ENCODE results near the gene ZNF213.

The ZNF213 gene

DNA sequence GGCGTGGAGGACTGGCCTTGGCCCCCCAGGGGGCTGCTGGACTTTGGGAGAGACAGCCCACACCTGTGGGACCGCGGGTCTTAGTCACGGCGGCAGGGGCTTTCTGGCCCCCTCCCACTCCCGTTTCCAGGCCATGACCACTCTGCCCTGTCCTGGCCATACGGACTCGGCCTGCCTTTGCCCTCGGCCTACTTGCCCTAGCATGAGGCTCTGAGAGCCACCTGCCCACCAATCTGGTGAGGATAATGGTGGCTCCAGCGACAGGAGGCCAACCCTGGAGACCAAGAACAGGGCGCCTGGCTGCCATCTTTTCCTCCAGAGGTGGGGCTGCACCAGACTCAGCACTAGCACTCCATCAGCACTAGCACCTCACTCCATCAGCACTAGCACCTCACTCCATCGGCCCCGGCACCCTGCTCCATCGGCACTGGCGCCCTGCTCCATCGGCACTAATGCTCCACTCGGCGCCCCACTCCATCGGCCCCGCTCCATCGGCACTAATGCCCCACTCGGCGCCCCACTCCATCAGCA lies 7.0 kb downstream of the ZNF213 start:
- no peak overlapping the region for H3K4me3 ChIP-seq (ENCODE audit: low read depth, low read length)
- DNase-seq (ENCODE audit: low read depth), result no peak
- TF ChIP-seq CTCF (IDR thresholded peaks at IDR 0.05; ENCODE audit: low read depth, low read length, missing control alignments), result no peak

DNA sequence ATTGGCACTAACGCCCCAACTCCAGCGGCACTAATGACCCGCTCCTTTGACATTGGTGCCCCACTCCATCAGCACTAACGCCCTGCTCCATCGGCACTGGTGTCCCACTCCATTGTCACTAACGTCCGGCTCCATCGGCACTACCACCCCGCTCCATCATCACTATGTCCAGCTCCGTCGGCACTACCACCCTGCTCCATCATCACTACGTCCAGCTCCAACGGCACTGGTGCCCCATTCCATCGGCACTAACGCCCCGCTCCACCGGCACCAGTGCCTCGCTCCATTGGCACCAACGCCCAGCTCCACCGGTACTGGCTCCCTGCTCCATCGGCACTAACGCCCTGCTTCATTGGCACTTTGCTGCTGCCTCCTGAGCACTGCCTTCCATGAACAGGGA lies 7.5 kb downstream of the ZNF213 start:
- no peak for TF ChIP-seq CTCF (IDR thresholded peaks at IDR 0.05; ENCODE audit: low read depth, low read length, missing control alignments)
- H3K4me3 ChIP-seq (ENCODE audit: low read depth, low read length), result no peak overlapping the region
- no peak for DNase-seq (ENCODE audit: low read depth)

GRCh38 chr16:3142770-3143169 lies 7.9 kb downstream of the ZNF213 start:
- no peak for TF ChIP-seq CTCF (IDR thresholded peaks at IDR 0.05; ENCODE audit: low read depth, low read length, missing control alignments)
- H3K4me3 ChIP-seq (ENCODE audit: low read depth, low read length), result no peak overlapping the region
- no peak for DNase-seq (ENCODE audit: low read depth)

- DNase-seq (ENCODE audit: low read depth), result no peak
- no peak overlapping the region for H3K4me3 ChIP-seq (ENCODE audit: low read depth, low read length)
- TF ChIP-seq CTCF (IDR thresholded peaks at IDR 0.05; ENCODE audit: low read depth, low read length, missing control alignments), result no peak
These were observed 8.4 kb downstream of the ZNF213 start for GRCh38 chr16:3143189-3143588.

DNA sequence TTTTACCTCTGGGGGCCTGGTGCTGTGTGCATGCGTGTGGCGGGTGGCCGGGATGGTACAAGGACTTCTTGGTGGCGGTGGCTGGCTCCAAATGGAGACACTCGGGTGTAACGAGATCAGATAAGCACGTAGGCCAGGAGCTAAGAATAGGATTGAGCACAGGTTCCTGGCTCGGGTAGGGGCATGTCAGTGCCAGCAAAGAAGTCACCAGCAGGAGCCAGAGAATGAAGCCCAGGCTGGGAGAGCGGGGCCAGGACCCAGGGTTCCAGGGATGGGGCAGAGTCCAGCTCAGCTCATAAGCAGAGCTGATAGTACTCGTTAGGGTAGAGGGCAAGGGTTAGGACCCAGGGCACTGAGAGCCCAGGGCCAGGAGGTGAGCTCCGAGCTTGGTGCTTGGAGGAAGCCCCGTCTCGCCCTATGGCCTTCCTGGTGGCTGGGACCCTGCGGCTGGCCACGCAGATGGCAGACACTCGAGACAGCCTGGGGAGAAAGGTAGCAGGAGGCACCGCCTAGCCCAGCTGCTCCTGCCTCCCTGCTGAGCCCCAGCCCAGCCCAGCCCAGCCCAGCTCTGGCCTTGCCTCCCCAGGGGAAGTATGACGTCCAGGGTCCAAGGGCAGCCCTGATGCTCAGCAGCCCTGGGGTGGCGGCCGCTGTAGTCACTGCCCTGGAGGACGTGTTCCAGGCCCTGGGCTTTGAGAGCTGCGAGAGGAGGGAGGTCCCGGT lies 8.9 kb downstream of the ZNF213 start:
- no peak overlapping the region for H3K4me3 ChIP-seq (ENCODE audit: low read depth, low read length)
- TF ChIP-seq CTCF (IDR thresholded peaks at IDR 0.05; ENCODE audit: low read depth, low read length, missing control alignments), result no peak
- no peak for DNase-seq (ENCODE audit: low read depth)

DNA sequence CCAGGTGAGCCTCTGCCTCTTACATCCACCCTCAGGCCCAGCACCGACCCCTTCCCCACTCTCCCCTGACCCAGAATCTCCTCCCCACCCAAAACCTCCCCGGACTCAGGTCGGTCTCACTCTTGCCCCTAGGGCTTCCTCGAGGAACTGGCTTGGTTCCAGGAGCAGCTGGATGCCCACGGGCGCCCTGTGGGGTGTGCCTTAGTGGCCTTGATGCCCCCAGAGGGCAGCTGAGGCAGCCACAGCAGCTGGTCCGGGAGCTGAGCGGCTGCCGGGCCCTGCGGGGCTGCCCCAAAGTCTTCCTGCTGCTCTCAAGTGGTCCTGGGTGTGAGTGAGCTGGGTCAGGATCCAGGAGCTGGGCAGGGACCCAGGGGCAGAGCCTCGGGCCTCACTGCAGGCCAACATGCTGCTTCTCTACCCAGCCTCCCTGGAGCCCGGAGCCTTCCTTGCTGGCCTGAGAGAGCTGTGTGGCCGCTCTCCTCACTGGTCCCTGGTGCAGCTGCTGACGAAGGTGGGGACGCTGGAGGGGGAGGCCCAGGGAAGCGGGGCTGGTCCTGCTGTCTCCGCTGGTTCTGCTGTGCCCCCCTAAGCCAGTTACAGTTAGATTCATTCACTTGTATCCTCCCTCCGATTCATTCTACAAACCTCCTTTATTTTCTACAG lies 9.6 kb downstream of the ZNF213 start:
- no peak for TF ChIP-seq CTCF (IDR thresholded peaks at IDR 0.05; ENCODE audit: low read depth, low read length, missing control alignments)
- no peak overlapping the region for H3K4me3 ChIP-seq (ENCODE audit: low read depth, low read length)
- no peak for DNase-seq (ENCODE audit: low read depth)

Measured in GM12864 (cell line).